ENCODE results near the gene FBXL7. TPM values are rescaled to one million over a fixed set of nuclear protein-coding genes. Genes with fewer than 3 reads are reported as not detected.

The FBXL7 gene
- total RNA-seq, 6 experiments from 2014 or later: 12.7 to 19.2 (median 16.8) TPM

GRCh38 chr5:15927710-15928380 lies 427.9 kb downstream of the FBXL7 start:
- no peak for DNase-seq
- H3K36me3 Mint-ChIP-seq (ENCODE audit: low read depth): peaks cover 8% of the 10 kb centered on the region
- peaks cover 24% of the 10 kb centered on the region for H3K4me1 Mint-ChIP-seq (ENCODE audit: low read depth)
- H3K9me3 Mint-ChIP-seq: no peaks in the 10 kb centered on the region
- no peaks in the 10 kb centered on the region; the same call in 1 of the 2 replicates for H3K27me3 Mint-ChIP-seq (ENCODE audit: insufficient read depth)
- TF ChIP-seq CTCF (IDR thresholded peaks at IDR 0.05): no peak
- H3K27ac Mint-ChIP-seq: no peak overlapping the region
- H3K4me3 Mint-ChIP-seq: no peak overlapping the region

- peak; percentile 62 for DNase-seq
- Mint-ChIP-seq H3K4me1 (ENCODE audit: low read depth) (peaks cover 32% of the 10 kb centered on the region), H3K36me3 (ENCODE audit: low read depth) (peaks cover 8% of the 10 kb centered on the region), H3K27ac (peak overlapping the region; percentile 42; the same call in 1 of the 2 replicates), H3K27me3 (ENCODE audit: insufficient read depth) (no peaks in the 10 kb centered on the region; the same call in 1 of the 2 replicates), H3K4me3 (peak overlapping the region; percentile 62), H3K9me3 (no peaks in the 10 kb centered on the region)
- no peak for TF ChIP-seq CTCF (IDR thresholded peaks at IDR 0.05)
Measured at GRCh38 chr5:15929611-15930263, 429.8 kb downstream of the FBXL7 start.

- peaks cover 18% of the 10 kb centered on the region for H3K36me3 Mint-ChIP-seq (ENCODE audit: low read depth)
- H3K27me3 Mint-ChIP-seq (ENCODE audit: insufficient read depth): no peaks in the 10 kb centered on the region; the same call in 1 of the 2 replicates
- H3K9me3 Mint-ChIP-seq: no peaks in the 10 kb centered on the region
- DNase-seq: no peak
- TF ChIP-seq CTCF (IDR thresholded peaks at IDR 0.05): no peak
- no peak overlapping the region for H3K4me3 Mint-ChIP-seq
- H3K4me1 Mint-ChIP-seq (ENCODE audit: low read depth): peaks cover 27% of the 10 kb centered on the region
- H3K27ac Mint-ChIP-seq: no peak overlapping the region
Measured at GRCh38 chr5:15932066-15932465, 432.1 kb downstream of the FBXL7 start.

- DNase-seq: no peak
- no peaks in the 10 kb centered on the region for H3K27me3 Mint-ChIP-seq (ENCODE audit: insufficient read depth)
- H3K4me3 Mint-ChIP-seq: no peak overlapping the region
- H3K9me3 Mint-ChIP-seq: no peaks in the 10 kb centered on the region
- TF ChIP-seq CTCF (IDR thresholded peaks at IDR 0.05): no peak
- no peak overlapping the region for H3K27ac Mint-ChIP-seq
- H3K36me3 Mint-ChIP-seq (ENCODE audit: low read depth): peaks cover 31% of the 10 kb centered on the region
- H3K4me1 Mint-ChIP-seq (ENCODE audit: low read depth): peaks cover 42% of the 10 kb centered on the region
Measured at GRCh38 chr5:15933259-15934207, 433.6 kb downstream of the FBXL7 start.

- no peak overlapping the region for H3K27ac Mint-ChIP-seq
- H3K4me3 Mint-ChIP-seq: no peak overlapping the region
- H3K9me3 Mint-ChIP-seq: no peaks in the 10 kb centered on the region
- no peak for DNase-seq
- no peak for TF ChIP-seq CTCF (IDR thresholded peaks at IDR 0.05)
- peaks cover 36% of the 10 kb centered on the region for H3K4me1 Mint-ChIP-seq (ENCODE audit: low read depth)
- H3K36me3 Mint-ChIP-seq (ENCODE audit: low read depth): peaks cover 37% of the 10 kb centered on the region
- H3K27me3 Mint-ChIP-seq (ENCODE audit: insufficient read depth): peaks cover 4% of the 10 kb centered on the region; the same call in 1 of the 2 replicates
Measured at GRCh38 chr5:15936505-15937245, 436.7 kb downstream of the FBXL7 start.
